Rectal smooth muscle tissue (tissue), 1 donor: ENCODE results near the gene PLD3.
A peak's percentile ranks its signal among the peaks of the same experiment; 100 is the strongest.

Experiments
- H3K27ac ChIP-seq: one replicate; pipeline ENCODE4 v1.7.0; 2013; ENCODE audit warnings: low read depth, low read length, inconsistent platforms
- H3K27me3 ChIP-seq: one replicate; pipeline ENCODE4 v1.7.0; 2013; ENCODE audit warnings: low read length; ENCODE audit not compliant: control insufficient read depth, insufficient read depth
- H3K36me3 ChIP-seq: one replicate; pipeline ENCODE4 v1.7.0; 2013; ENCODE audit warnings: low read length; ENCODE audit not compliant: control insufficient read depth, insufficient read depth
- H3K4me1 ChIP-seq: one replicate; pipeline ENCODE4 v1.7.0; 2013; ENCODE audit warnings: low read length; ENCODE audit not compliant: control insufficient read depth, insufficient read depth
- H3K4me3 ChIP-seq: one replicate; pipeline ENCODE4 v1.7.0; 2013; ENCODE audit warnings: low read length
- H3K9ac ChIP-seq: one replicate; pipeline ENCODE4 v1.7.0; 2013; ENCODE audit warnings: low read length

Gene PLD3

GRCh38 chr19:40416918-40417642, 68.6 kb downstream of the PLD3 start:
- H3K9ac ChIP-seq, result no peak overlapping the region

GRCh38 chr19:40417643-40417981, 69.1 kb downstream of the PLD3 start:
- Histone ChIP-seq H3K9ac (no peak overlapping the region), H3K4me3 (no peak overlapping the region), H3K36me3 (no peaks in the 10 kb centered on the region), H3K27ac (peak overlapping the region; percentile 43), H3K4me1 (peaks cover 11% of the 10 kb centered on the region), H3K27me3 (no peaks in the 10 kb centered on the region)

More at GRCh38 chr19:40416918-40417642, 68.6 kb downstream of the PLD3 start:
- Histone ChIP-seq H3K27ac (peak overlapping the region; percentile 43), H3K36me3 (no peaks in the 10 kb centered on the region), H3K4me1 (peaks cover 7% of the 10 kb centered on the region), H3K27me3 (no peaks in the 10 kb centered on the region), H3K4me3 (no peak overlapping the region)

- Histone ChIP-seq H3K27ac (peak overlapping the region; percentile 14), H3K9ac (no peak overlapping the region), H3K4me3 (no peak overlapping the region), H3K27me3 (no peaks in the 10 kb centered on the region), H3K36me3 (no peaks in the 10 kb centered on the region), H3K4me1 (peaks cover 15% of the 10 kb centered on the region)
Measured at GRCh38 chr19:40418040-40418439, 69.5 kb downstream of the PLD3 start.

- H3K27ac ChIP-seq, result no peak overlapping the region
- no peaks in the 10 kb centered on the region for H3K36me3 ChIP-seq
- peaks cover 17% of the 10 kb centered on the region for H3K4me1 ChIP-seq
- no peak overlapping the region for H3K4me3 ChIP-seq
- no peaks in the 10 kb centered on the region for H3K27me3 ChIP-seq
- no peak overlapping the region for H3K9ac ChIP-seq
Measured at GRCh38 chr19:40419066-40419612, 70.6 kb downstream of the PLD3 start.

- no peak overlapping the region for H3K27ac ChIP-seq
- H3K9ac ChIP-seq, result no peak overlapping the region
- no peaks in the 10 kb centered on the region for H3K27me3 ChIP-seq
- H3K36me3 ChIP-seq, result no peaks in the 10 kb centered on the region
- H3K4me1 ChIP-seq, result peaks cover 21% of the 10 kb centered on the region
- no peak overlapping the region for H3K4me3 ChIP-seq
Measured at GRCh38 chr19:40419780-40420179, 71.3 kb downstream of the PLD3 start.

- Histone ChIP-seq H3K4me3 (peak overlapping the region; percentile 86), H3K4me1 (peaks cover 24% of the 10 kb centered on the region), H3K27ac (peak overlapping the region; percentile 99), H3K36me3 (no peaks in the 10 kb centered on the region), H3K27me3 (no peaks in the 10 kb centered on the region), H3K9ac (peak overlapping the region; percentile 94)
Measured at GRCh38 chr19:40420451-40420765, 71.9 kb downstream of the PLD3 start.

- peak overlapping the region; percentile 99 for H3K27ac ChIP-seq
- no peaks in the 10 kb centered on the region for H3K27me3 ChIP-seq
- peak overlapping the region; percentile 94 for H3K9ac ChIP-seq
- H3K36me3 ChIP-seq, result no peaks in the 10 kb centered on the region
- peak overlapping the region; percentile 86 for H3K4me3 ChIP-seq
- peaks cover 24% of the 10 kb centered on the region for H3K4me1 ChIP-seq
Measured at GRCh38 chr19:40420766-40421765, 72.6 kb downstream of the PLD3 start.

GRCh38 chr19:40421993-40422747, 73.7 kb downstream of the PLD3 start:
- no peaks in the 10 kb centered on the region for H3K36me3 ChIP-seq
- peak overlapping the region; percentile 99 for H3K27ac ChIP-seq
- no peaks in the 10 kb centered on the region for H3K27me3 ChIP-seq
- H3K9ac ChIP-seq, result no peak overlapping the region
- H3K4me3 ChIP-seq, result no peak overlapping the region
- H3K4me1 ChIP-seq, result peaks cover 24% of the 10 kb centered on the region

- H3K4me3 ChIP-seq, result no peak overlapping the region
- H3K9ac ChIP-seq, result no peak overlapping the region
- no peaks in the 10 kb centered on the region for H3K36me3 ChIP-seq
- H3K27ac ChIP-seq, result peak overlapping the region; percentile 99
- H3K4me1 ChIP-seq, result peaks cover 24% of the 10 kb centered on the region
- H3K27me3 ChIP-seq, result no peaks in the 10 kb centered on the region
Measured at GRCh38 chr19:40422748-40423566, 74.5 kb downstream of the PLD3 start.

GRCh38 chr19:40423938-40424337, 75.4 kb downstream of the PLD3 start:
- Histone ChIP-seq H3K9ac (no peak overlapping the region), H3K27me3 (no peaks in the 10 kb centered on the region), H3K36me3 (no peaks in the 10 kb centered on the region), H3K4me3 (no peak overlapping the region), H3K4me1 (peaks cover 24% of the 10 kb centered on the region), H3K27ac (peak overlapping the region; percentile 24)

GRCh38 chr19:40424637-40425449, 76.3 kb downstream of the PLD3 start:
- Histone ChIP-seq H3K27me3 (no peaks in the 10 kb centered on the region), H3K4me1 (peaks cover 24% of the 10 kb centered on the region), H3K9ac (peak overlapping the region; percentile 97), H3K36me3 (no peaks in the 10 kb centered on the region), H3K27ac (peak overlapping the region; percentile 97), H3K4me3 (peak overlapping the region; percentile 98)
